A549 (cell line): ENCODE data around the gene CA9.
"Not testable (repeated sequence)": the region's sequence is repeated elsewhere in the genome, so short reads cannot be mapped to it uniquely, and the experiment has no call there.

Experiments used
- RFX5 ChIP-seq: fragments of 450-650 bp; IDR thresholded peaks from 2 replicates; pipeline ENCODE4 v1.7.1; 2014; ENCODE audit warnings: antibody characterized with exemption, mild to moderate bottlenecking, moderate library complexity
- TF ChIP-seq, protein P1 (sequence below): fragments of >200 bp; sonication (Bioruptor Twin); formaldehyde crosslinking; IDR thresholded peaks from 3 replicates; pipeline ENCODE4 v1.5.1; 2016

- TF ChIP-seq RFX5 = not testable (repeated sequence)
- TF ChIP-seq, protein P1, sequence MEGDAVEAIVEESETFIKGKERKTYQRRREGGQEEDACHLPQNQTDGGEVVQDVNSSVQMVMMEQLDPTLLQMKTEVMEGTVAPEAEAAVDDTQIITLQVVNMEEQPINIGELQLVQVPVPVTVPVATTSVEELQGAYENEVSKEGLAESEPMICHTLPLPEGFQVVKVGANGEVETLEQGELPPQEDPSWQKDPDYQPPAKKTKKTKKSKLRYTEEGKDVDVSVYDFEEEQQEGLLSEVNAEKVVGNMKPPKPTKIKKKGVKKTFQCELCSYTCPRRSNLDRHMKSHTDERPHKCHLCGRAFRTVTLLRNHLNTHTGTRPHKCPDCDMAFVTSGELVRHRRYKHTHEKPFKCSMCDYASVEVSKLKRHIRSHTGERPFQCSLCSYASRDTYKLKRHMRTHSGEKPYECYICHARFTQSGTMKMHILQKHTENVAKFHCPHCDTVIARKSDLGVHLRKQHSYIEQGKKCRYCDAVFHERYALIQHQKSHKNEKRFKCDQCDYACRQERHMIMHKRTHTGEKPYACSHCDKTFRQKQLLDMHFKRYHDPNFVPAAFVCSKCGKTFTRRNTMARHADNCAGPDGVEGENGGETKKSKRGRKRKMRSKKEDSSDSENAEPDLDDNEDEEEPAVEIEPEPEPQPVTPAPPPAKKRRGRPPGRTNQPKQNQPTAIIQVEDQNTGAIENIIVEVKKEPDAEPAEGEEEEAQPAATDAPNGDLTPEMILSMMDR = not testable (repeated sequence)
These were observed 36.9 kb upstream of the CA9 start for GRCh38 chr9:35636877-35637246.
